HG02610 (cell line): ENCODE data around the gene NFIA.

Experiments used
- ATAC-seq: cut with Tn5 transposase; IDR thresholded peaks from one replicate; pipeline ENCODE4 v1.9.1; 2021; ENCODE audit warnings: mild to moderate bottlenecking, moderate library complexity; ENCODE audit not compliant: unreplicated experiment

Gene NFIA

GRCh38 chr1:61344696-61345095 lies 262.3 kb downstream of the NFIA start:
- no peak for ATAC-seq

- no peak for ATAC-seq
Observed at GRCh38 chr1:61348025-61348665, 265.8 kb downstream of the NFIA start.

- no peak for ATAC-seq
Observed at GRCh38 chr1:61352845-61353435, 270.6 kb downstream of the NFIA start.

- no peak for ATAC-seq
Observed at GRCh38 chr1:61353797-61354406, 271.5 kb downstream of the NFIA start.

GRCh38 chr1:61356016-61356415 lies 273.7 kb downstream of the NFIA start:
- no peak for ATAC-seq

GRCh38 chr1:61356995-61357394 lies 274.6 kb downstream of the NFIA start:
- no peak for ATAC-seq

- ATAC-seq, result no peak
Observed at GRCh38 chr1:61357539-61357938, 275.2 kb downstream of the NFIA start.

GRCh38 chr1:61358770-61359455 lies 276.6 kb downstream of the NFIA start:
- no peak for ATAC-seq

GRCh38 chr1:61361931-61362330 lies 279.6 kb downstream of the NFIA start:
- no peak for ATAC-seq

- no peak for ATAC-seq
Observed at GRCh38 chr1:61362351-61362750, 280.0 kb downstream of the NFIA start.

GRCh38 chr1:61368366-61368765 lies 286.0 kb downstream of the NFIA start:
- ATAC-seq, result no peak

- ATAC-seq, result no peak
Observed at GRCh38 chr1:61368876-61369275, 286.5 kb downstream of the NFIA start.

- ATAC-seq, result no peak
Observed at GRCh38 chr1:61370177-61370912, 288.0 kb downstream of the NFIA start.

- ATAC-seq, result no peak
Observed at GRCh38 chr1:61370913-61371279, 288.5 kb downstream of the NFIA start.

GRCh38 chr1:61372944-61373343 lies 290.6 kb downstream of the NFIA start:
- no peak for ATAC-seq

- ATAC-seq, result no peak
Observed at GRCh38 chr1:61374156-61374555, 291.8 kb downstream of the NFIA start.

- ATAC-seq, result no peak
Observed at GRCh38 chr1:61375082-61375880, 292.9 kb downstream of the NFIA start.

GRCh38 chr1:61376151-61376550 lies 293.8 kb downstream of the NFIA start:
- no peak for ATAC-seq

GRCh38 chr1:61377242-61377958 lies 295.0 kb downstream of the NFIA start:
- no peak for ATAC-seq
